ENCODE results near the gene CLEC18B. TPM values are rescaled to one million over a fixed set of nuclear protein-coding genes. Genes with fewer than 3 reads are reported as not detected.
"Not testable (repeated sequence)": the region's sequence is repeated elsewhere in the genome, so short reads cannot be mapped to it uniquely, and the experiment has no call there.

Gene CLEC18B
- total RNA-seq, 1 experiment from 2014 or later = 0.42 TPM

DNA sequence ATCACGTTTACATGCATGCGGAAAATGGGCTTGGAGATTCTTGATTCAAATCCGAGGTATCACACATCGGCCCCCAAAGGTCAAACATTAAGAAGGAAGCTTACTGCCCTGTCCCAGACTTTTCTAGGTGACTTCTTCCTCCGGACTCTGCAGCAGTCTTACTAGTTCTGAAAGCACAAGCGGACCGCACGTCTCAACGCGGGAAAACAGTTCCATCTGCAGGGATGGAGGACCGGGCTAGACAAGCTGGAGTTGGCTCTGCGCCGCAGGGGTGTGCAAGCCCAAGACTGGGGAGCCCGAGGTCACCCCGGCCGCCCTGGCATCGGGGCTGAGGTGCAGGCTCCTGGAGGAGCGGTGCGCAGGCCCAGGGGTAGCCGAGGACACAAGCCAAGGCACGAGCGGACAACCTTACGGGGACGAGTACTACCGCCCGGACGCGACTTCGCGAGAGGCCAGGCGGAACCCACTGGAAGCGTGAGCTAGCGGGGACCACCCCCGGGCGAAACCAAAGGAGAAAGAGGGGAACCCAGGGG is 53.7 kb downstream of the CLEC18B start:
- DNase-seq (ENCODE audit: extremely low read depth, low read depth) = not testable (repeated sequence)

DNA sequence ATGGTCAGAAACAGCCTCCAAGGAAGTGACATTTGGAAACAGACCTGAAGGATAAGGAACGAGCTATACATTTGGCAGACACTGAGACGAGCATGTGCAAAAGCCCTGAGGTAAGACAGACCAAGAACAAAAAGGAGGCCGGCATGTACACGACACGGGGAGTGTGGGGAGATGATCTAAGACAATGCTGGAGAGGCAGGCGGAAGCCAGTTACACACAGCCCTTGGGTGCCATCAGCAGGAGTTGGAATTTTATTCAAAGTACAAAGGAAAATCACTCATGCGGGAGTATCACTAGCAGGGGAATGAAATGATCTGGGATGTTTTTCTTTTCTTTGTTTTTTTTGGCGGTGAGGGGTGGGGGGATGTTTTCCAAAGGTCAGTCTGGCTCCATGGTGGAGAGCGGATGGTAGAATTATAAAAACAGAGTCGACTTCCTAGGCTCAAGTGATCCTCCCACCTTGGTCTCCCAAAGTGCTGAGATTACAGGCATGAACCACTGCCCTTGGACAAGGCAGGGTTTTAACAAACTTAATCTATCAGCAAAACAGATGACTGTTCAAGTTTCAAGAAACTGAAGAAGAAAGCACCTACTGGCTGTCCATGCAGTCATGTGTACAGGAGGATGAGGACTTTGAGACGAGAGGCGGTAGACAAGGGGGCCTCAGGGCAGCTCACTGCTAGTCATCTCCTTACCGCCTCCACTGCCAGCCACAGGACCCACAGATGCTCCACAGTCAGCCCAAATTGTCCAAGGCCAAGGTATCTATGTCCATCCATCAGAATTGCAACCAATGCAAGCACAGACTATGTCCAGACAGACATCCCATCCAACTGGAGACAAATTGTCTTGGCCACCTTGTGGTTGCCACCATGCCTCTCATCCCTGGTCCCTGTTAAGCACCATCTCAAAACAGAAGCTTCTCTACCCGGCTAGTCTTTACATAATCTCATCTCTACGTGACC is 59.4 kb downstream of the CLEC18B start:
- not testable (repeated sequence) for DNase-seq (ENCODE audit: extremely low read depth, low read depth)

Small RNA genes lying within 50 kb of the gene (small RNA-seq; reads per million reads assigned to genes)
- 0 reads per million in 2 experiments for gene AC009053.4
- gene RF00019 = 0 reads per million in 2 experiments
- 0 reads per million in 2 experiments for gene RNU6-237P

Other genes starting within 250 kb of the CLEC18B start
- gene PSMD7, start 124.7 kb downstream of the CLEC18B start, total RNA-seq (2014; rRNA removed; shearing (Covaris generic)) = 115 and 116 TPM in 2 replicates
- gene NPIPB15, start 45.2 kb downstream of the CLEC18B start, total RNA-seq (2014; rRNA removed; shearing (Covaris generic)) = 0.07 TPM in 1 of 2 replicates, not detected in the other
- gene GLG1, start 185.6 kb upstream of the CLEC18B start, total RNA-seq (2014; rRNA removed; shearing (Covaris generic)) = 63.5 and 66.9 TPM in 2 replicates
- gene RFWD3, start 245.4 kb upstream of the CLEC18B start, total RNA-seq (2014; rRNA removed; shearing (Covaris generic)) = 30.6 and 35.6 TPM in 2 replicates

Measured in NCI-H460 (cell line).